ENCODE measurements around the gene GFRA1.

- no peak for TF ChIP-seq EZH2 (IDR thresholded peaks at IDR 0.05; ENCODE audit: low read length)
- TF ChIP-seq CTCF (optimal IDR thresholded peaks at IDR 0.05 in 1 of 3, IDR thresholded peaks at IDR 0.05 in 1 of 3, conservative IDR thresholded peaks at IDR 0.05 in 1 of 3; ENCODE audit: extremely low read depth in 1 of 3, insufficient read depth in 2 of 3, low read length in 3 of 3) = no peak
Observed at GRCh38 chr10:116080553-116080952, 192.5 kb downstream of the GFRA1 start.
